ENCODE data around the gene MVB12B.
"Not testable (repeated sequence)": the region's sequence is repeated elsewhere in the genome, so short reads cannot be mapped to it uniquely, and the experiment has no call there.

MVB12B gene

GRCh38 chr9:126457890-126458289 is 131.3 kb downstream of the MVB12B start:
- no peak for DNase-seq

GRCh38 chr9:126459126-126459525 is 132.5 kb downstream of the MVB12B start:
- DNase-seq = no peak

- DNase-seq = no peak
Observed at GRCh38 chr9:126459546-126459945, 132.9 kb downstream of the MVB12B start.

GRCh38 chr9:126459965-126460843 is 133.6 kb downstream of the MVB12B start:
- DNase-seq = no peak

GRCh38 chr9:126461029-126461428 is 134.4 kb downstream of the MVB12B start:
- no peak for DNase-seq

GRCh38 chr9:126461608-126462007 is 135.0 kb downstream of the MVB12B start:
- no peak for DNase-seq

- DNase-seq = no peak
Observed at GRCh38 chr9:126462617-126463016, 136.0 kb downstream of the MVB12B start.

- DNase-seq = no peak
Observed at GRCh38 chr9:126463426-126463825, 136.8 kb downstream of the MVB12B start.

- DNase-seq = no peak
Observed at GRCh38 chr9:126464694-126465441, 138.2 kb downstream of the MVB12B start.

- no peak for DNase-seq
Observed at GRCh38 chr9:126465977-126466376, 139.3 kb downstream of the MVB12B start.

- no peak for DNase-seq
Observed at GRCh38 chr9:126468141-126468825, 141.7 kb downstream of the MVB12B start.

- no peak for DNase-seq
Observed at GRCh38 chr9:126470241-126470993, 143.8 kb downstream of the MVB12B start.

GRCh38 chr9:126471084-126471624 is 144.5 kb downstream of the MVB12B start:
- DNase-seq = peak; percentile 39

- no peak for DNase-seq
Observed at GRCh38 chr9:126472198-126472947, 145.7 kb downstream of the MVB12B start.

- no peak for DNase-seq
Observed at GRCh38 chr9:126472948-126473298, 146.3 kb downstream of the MVB12B start.

- DNase-seq = no peak
Observed at GRCh38 chr9:126474206-126474765, 147.7 kb downstream of the MVB12B start.

GRCh38 chr9:126474786-126475485 is 148.3 kb downstream of the MVB12B start:
- DNase-seq = no peak

- DNase-seq = no peak
Observed at GRCh38 chr9:126475933-126476555, 149.4 kb downstream of the MVB12B start.

GRCh38 chr9:126477432-126477831 is 150.8 kb downstream of the MVB12B start:
- DNase-seq = not testable (repeated sequence)

Measured in stimulated activated CD4-positive, alpha-beta T cell treated with anti-CD3 and anti-CD28 coated beads, Interleukin-12 subunit alpha, Interleukin-12 subunit beta, amount 100 ng/mL, for 4 hours (primary cell).